ENCODE results near the gene GPR146.

DNA sequence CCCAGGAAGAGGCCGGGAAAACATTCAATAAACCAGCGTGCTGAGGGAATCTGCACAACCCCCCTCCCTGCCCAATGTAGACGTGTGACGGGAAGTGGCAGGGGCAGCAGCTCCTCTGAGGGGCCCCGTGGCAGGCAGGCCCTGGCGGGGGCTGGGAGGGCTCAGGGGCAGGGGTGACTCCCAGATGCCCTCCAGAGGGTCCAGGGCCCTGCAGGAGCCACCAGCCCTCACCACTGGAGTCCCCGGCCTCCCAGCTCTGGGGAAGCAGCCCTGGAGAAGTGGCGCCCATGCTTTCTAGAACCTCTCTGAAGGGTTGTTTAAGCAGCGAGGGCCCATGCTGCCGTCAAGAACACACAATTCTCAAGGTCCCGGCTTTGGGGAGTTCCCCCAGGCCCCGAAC, 35.2 kb downstream of the GPR146 start:
- TF ChIP-seq, protein P1, sequence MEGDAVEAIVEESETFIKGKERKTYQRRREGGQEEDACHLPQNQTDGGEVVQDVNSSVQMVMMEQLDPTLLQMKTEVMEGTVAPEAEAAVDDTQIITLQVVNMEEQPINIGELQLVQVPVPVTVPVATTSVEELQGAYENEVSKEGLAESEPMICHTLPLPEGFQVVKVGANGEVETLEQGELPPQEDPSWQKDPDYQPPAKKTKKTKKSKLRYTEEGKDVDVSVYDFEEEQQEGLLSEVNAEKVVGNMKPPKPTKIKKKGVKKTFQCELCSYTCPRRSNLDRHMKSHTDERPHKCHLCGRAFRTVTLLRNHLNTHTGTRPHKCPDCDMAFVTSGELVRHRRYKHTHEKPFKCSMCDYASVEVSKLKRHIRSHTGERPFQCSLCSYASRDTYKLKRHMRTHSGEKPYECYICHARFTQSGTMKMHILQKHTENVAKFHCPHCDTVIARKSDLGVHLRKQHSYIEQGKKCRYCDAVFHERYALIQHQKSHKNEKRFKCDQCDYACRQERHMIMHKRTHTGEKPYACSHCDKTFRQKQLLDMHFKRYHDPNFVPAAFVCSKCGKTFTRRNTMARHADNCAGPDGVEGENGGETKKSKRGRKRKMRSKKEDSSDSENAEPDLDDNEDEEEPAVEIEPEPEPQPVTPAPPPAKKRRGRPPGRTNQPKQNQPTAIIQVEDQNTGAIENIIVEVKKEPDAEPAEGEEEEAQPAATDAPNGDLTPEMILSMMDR (conservative IDR thresholded peaks at IDR 0.05; ENCODE audit: low read depth, low read length), result no peak
- TF ChIP-seq EZH2 (IDR thresholded peaks at IDR 0.05; ENCODE audit: borderline replicate concordance, low read depth, low read length, poor library complexity, severe bottlenecking), result no peak

Data from A673 (cell line).